GM12892 (cell line): ENCODE data around the gene RNPEP.

ENCODE experiments used
- POLR2A ChIP-seq: IDR thresholded peaks from 2 replicates; pipeline ENCODE4 v1.6.1; 2011; ENCODE audit warnings: low read depth, low read length, control low read depth
- POLR2AphosphoS5 ChIP-seq: IDR thresholded peaks from 2 replicates; pipeline ENCODE4 v1.6.1; 2011; ENCODE audit warnings: low read depth, low read length, control low read depth

DNA sequence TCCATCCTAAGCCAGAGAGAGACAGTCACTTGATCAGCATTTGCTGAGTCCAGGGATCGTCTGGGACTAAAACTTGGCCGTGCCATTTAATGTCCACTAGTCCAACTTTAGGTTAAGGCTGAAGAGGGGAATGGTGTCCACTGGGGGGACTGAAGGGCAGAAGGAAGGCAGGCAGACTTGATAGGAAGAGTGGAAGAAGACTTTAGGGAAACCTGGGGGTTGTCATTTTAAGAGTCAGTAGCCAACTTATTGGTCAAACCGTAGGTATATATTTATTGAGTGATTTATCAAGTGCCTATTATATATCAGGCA, 34.8 kb upstream of the RNPEP start:
- TF ChIP-seq POLR2A (no peak), POLR2AphosphoS5 (no peak)
